ENCODE data around the gene ZNF90. TPM values are rescaled to one million over a fixed set of nuclear protein-coding genes. Genes with fewer than 3 reads are reported as not detected.
"Not testable (repeated sequence)": the region's sequence is repeated elsewhere in the genome, so short reads cannot be mapped to it uniquely, and the experiment has no call there.

ZNF90 gene
- total RNA-seq, 1 donor from 2014 or later = 53.8 TPM

DNA sequence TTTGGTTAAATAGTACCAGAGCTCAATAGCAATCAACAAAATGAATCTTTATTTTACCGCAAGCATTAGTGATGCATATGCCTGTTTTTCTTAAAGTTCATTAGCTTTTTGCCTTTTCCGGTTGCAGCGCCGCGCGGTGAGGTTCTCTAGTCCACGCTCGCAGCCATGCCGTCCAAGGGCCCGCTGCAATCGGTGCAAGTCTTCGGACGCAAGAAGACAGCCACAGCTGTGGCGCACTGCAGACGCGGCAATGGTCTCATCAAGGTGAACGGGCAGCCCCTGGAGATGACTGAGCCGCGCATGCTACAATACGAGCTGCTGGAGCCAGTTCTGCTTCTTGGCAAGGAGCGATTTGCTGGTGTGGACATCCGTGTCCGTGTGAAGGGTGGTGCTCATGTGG is 47.1 kb downstream of the ZNF90 start:
- TF ChIP-seq CTCF (IDR thresholded peaks at IDR 0.05; ENCODE audit: unreplicated experiment) = no peak
- Mint-ChIP-seq H3K27me3 (no peaks in the 10 kb centered on the region), H3K27ac (no peak overlapping the region), H3K9me3 (ENCODE audit: low read depth) (peaks cover 28% of the 10 kb centered on the region), H3K36me3 (ENCODE audit: insufficient read depth) (peaks cover 63% of the 10 kb centered on the region), H3K4me3 (ENCODE audit: low read depth) (no peak overlapping the region), H3K4me1 (ENCODE audit: low read depth) (no peaks in the 10 kb centered on the region)
- no peak for DNase-seq (ENCODE audit: low spot score, unreplicated experiment)

GRCh38 chr19:20132933-20133332 is 55.1 kb downstream of the ZNF90 start:
- peaks cover 18% of the 10 kb centered on the region for H3K4me1 Mint-ChIP-seq (ENCODE audit: low read depth)
- not testable (repeated sequence) for DNase-seq (ENCODE audit: low spot score, unreplicated experiment); H3K27me3 Mint-ChIP-seq; H3K4me3 Mint-ChIP-seq (ENCODE audit: low read depth); H3K27ac Mint-ChIP-seq; H3K9me3 Mint-ChIP-seq (ENCODE audit: low read depth)
- H3K36me3 Mint-ChIP-seq (ENCODE audit: insufficient read depth) = peaks cover 22% of the 10 kb centered on the region

DNA sequence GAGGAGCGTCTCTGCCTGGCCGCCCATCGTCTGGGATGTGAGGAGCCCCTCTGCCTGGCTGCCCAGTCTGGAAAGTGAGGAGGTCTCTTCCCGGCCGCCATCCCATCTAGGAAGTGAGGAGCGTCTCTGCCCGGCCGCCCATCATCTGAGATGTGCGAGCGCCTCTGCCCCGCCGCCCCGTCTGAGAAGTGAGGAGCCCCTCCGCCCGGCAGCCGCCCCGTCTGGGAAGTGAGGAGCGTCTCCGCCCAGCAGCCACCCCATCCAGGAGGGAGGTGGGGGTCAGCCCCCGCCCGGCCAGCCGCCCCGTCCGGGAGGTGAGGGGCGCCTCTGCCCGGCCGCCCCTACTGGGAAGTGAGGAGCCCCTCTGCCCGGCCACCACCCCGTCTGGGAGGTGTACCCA is 59.9 kb downstream of the ZNF90 start:
- Mint-ChIP-seq H3K36me3 (ENCODE audit: insufficient read depth) (peaks cover 15% of the 10 kb centered on the region), H3K4me1 (ENCODE audit: low read depth) (peaks cover 18% of the 10 kb centered on the region)
- not testable (repeated sequence) for H3K27ac Mint-ChIP-seq; H3K27me3 Mint-ChIP-seq; DNase-seq (ENCODE audit: low spot score, unreplicated experiment); H3K4me3 Mint-ChIP-seq (ENCODE audit: low read depth); H3K9me3 Mint-ChIP-seq (ENCODE audit: low read depth)

GRCh38 chr19:20151617-20152145 is 73.9 kb downstream of the ZNF90 start:
- no peaks in the 10 kb centered on the region for H3K9me3 Mint-ChIP-seq (ENCODE audit: low read depth)
- peaks cover 15% of the 10 kb centered on the region for H3K4me1 Mint-ChIP-seq (ENCODE audit: low read depth)
- no peak for TF ChIP-seq CTCF (IDR thresholded peaks at IDR 0.05; ENCODE audit: unreplicated experiment)
- peaks cover 9% of the 10 kb centered on the region for H3K36me3 Mint-ChIP-seq (ENCODE audit: insufficient read depth)
- DNase-seq (ENCODE audit: low spot score, unreplicated experiment) = no peak
- H3K27ac Mint-ChIP-seq = peak overlapping the region; percentile 93
- H3K4me3 Mint-ChIP-seq (ENCODE audit: low read depth) = peak overlapping the region; percentile 24
- no peaks in the 10 kb centered on the region for H3K27me3 Mint-ChIP-seq

GRCh38 chr19:20152506-20152905 is 74.7 kb downstream of the ZNF90 start:
- H3K27me3 Mint-ChIP-seq; H3K36me3 Mint-ChIP-seq (ENCODE audit: insufficient read depth); H3K9me3 Mint-ChIP-seq (ENCODE audit: low read depth); DNase-seq (ENCODE audit: low spot score, unreplicated experiment); H3K27ac Mint-ChIP-seq; H3K4me3 Mint-ChIP-seq (ENCODE audit: low read depth): not testable (repeated sequence)
- peaks cover 15% of the 10 kb centered on the region for H3K4me1 Mint-ChIP-seq (ENCODE audit: low read depth)

GRCh38 chr19:20153281-20153680 is 75.5 kb downstream of the ZNF90 start:
- Mint-ChIP-seq H3K4me1 (ENCODE audit: low read depth) (peaks cover 15% of the 10 kb centered on the region), H3K4me3 (ENCODE audit: low read depth) (no peak overlapping the region), H3K36me3 (ENCODE audit: insufficient read depth) (peaks cover 9% of the 10 kb centered on the region), H3K9me3 (ENCODE audit: low read depth) (no peaks in the 10 kb centered on the region), H3K27ac (no peak overlapping the region), H3K27me3 (no peaks in the 10 kb centered on the region)
- TF ChIP-seq CTCF (IDR thresholded peaks at IDR 0.05; ENCODE audit: unreplicated experiment) = no peak
- no peak for DNase-seq (ENCODE audit: low spot score, unreplicated experiment)

- H3K9me3 Mint-ChIP-seq (ENCODE audit: low read depth) = no peaks in the 10 kb centered on the region
- peaks cover 15% of the 10 kb centered on the region for H3K4me1 Mint-ChIP-seq (ENCODE audit: low read depth)
- no peak for TF ChIP-seq CTCF (IDR thresholded peaks at IDR 0.05; ENCODE audit: unreplicated experiment)
- H3K27ac Mint-ChIP-seq = no peak overlapping the region
- DNase-seq (ENCODE audit: low spot score, unreplicated experiment) = no peak
- no peaks in the 10 kb centered on the region for H3K27me3 Mint-ChIP-seq
- no peak overlapping the region for H3K4me3 Mint-ChIP-seq (ENCODE audit: low read depth)
- H3K36me3 Mint-ChIP-seq (ENCODE audit: insufficient read depth) = peaks cover 9% of the 10 kb centered on the region
These were observed 76.8 kb downstream of the ZNF90 start for GRCh38 chr19:20154636-20155035.
